Measurements from ENCODE around the gene CFAP91. TPM values are rescaled to one million over a fixed set of nuclear protein-coding genes. Genes with fewer than 3 reads are reported as not detected.

The CFAP91 gene
- total and polyA plus RNA-seq, 9 of the 15 experiments (the other 6 are each of a cell fraction or from before 2014, with no cell fraction given) = not detected

DNA sequence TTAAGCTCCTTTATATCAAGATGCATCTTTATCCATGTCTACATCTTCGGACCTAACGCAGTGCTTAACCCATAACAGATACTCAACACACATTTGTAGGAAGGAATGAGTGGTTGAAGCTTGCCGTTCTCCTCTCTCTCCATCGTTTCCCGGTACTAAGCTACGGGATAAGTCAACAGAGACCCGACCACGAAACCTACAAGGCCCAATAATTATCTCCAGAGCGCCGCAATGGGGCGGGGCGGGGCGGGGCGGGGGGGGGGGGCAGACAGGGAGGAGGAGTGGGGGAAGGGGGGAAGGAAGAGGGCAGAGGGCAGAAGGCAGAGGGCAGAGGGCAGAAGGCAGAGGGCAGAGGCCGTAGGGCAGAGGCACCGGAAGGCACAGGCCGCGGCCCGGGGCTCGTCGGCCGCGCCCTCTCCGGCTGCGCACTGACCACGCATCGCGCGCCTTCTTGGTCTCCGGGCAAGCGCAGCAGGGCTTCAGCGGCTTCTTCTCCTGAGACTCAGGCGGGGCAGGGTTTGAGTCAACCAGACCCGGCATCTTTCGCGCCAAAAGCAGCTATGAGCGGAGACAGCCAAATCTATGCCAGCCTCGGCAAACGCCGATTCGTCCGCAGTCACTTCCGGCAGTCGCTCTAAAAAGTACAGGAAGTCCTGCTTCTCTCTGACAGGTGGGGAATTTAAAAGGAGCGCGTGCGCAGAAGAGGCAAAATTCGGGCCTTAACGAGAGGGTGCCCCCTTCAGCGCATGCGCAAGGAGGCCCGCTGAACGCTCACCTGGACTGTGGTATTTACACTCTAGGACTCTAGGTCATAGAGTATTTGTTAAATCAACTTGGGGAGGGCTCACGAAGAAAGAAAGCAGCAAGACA lies 25.8 kb upstream of the CFAP91 start, which contains the start of gene COX17:
Gene COX17, minus strand, starts transcription at position 636 of the 870 bp plus-strand sequence. Its CDS starts 96 bp downstream, at position 540.
- in situ Hi-C loops (cut with MboI) (loop anchor here (25.0 kb wide), 2 partner anchors 540 to 790 kb away; partner anchors contain the start of gene TEX55), intact Hi-C loops (cut with micrococcal nuclease) (loop anchor here (1.0 to 5.0 kb wide), 4 partner anchors 40 to 175 kb away; partner anchors contain the start of gene CD80)
- no peaks in the 10 kb centered on the region for H3K9me3 ChIP-seq (replicated peaks; ENCODE audit: control insufficient read depth, insufficient read depth, low read depth, low read length)
- WGBS (ENCODE audit: insufficient coverage, low coverage, missing lambda C conversion rate) = 5% methylated on average over 21 of the region's 54 CpGs
- DNase-seq (ENCODE audit: extremely low read depth in 1 of 4, low spot score in 3 of 4) = peak; percentile 93 to 94 (median 94)
- CTCF ChIA-PET (ENCODE audit: low intra/inter-chr PET ratio) = no interaction called here
- peak within 1 kb of the TSS; percentile 81 for H3K4me2 ChIP-seq (ENCODE audit: insufficient read depth, low read length)
- BruUV-seq (replicated peaks) = no TSS peak
- H3K79me2 ChIP-seq (ENCODE audit: control insufficient read depth, insufficient read depth, low read length) = peaks cover 17% of the 10 kb centered on the region
- peak within 1 kb of the TSS; percentile 94 for H3K27ac ChIP-seq (ENCODE audit: extremely low read depth, low read depth, low read length)
- no peaks in the 10 kb centered on the region for H3K9me1 ChIP-seq (ENCODE audit: control insufficient read depth, insufficient read depth, low read length)
- FAIRE-seq = peak; percentile 97
- H3K27me3 ChIP-seq (ENCODE audit: control insufficient read depth in 2 of 2, insufficient read depth in 2 of 2, low read length in 2 of 2) = no peaks in the 10 kb centered on the region
- POLR2A ChIA-PET = interaction anchor here (1.1 to 1.6 kb wide), 2 partner anchors 15 to 19 kb away, joined by 3 read pairs; no protein-coding TSS in a partner anchor
- no peaks in the 10 kb centered on the region for H4K20me1 ChIP-seq (replicated peaks; ENCODE audit: control insufficient read depth, insufficient read depth, low read length)
- peak; percentile 91 for ATAC-seq
- peaks cover 0 to 11% of the 10 kb centered on the region in 2 experiments; a peak in 3 of 5 replicates for H3K4me1 ChIP-seq (replicated peaks in 1 of 2; ENCODE audit: control insufficient read depth in 2 of 2, insufficient read depth in 2 of 2, low read length in 2 of 2)
- H3K9ac ChIP-seq (ENCODE audit: insufficient read depth in 1 of 2, low read depth in 2 of 2, low read length in 2 of 2) = peak within 1 kb of the TSS; percentile 82 to 93
- H3K4me3 ChIP-seq = peak within 1 kb of the TSS; percentile 58
- peak within 1 kb of the TSS; percentile 89 for H2AFZ ChIP-seq (ENCODE audit: low read depth, low read length)
- H3K36me3 ChIP-seq (ENCODE audit: control insufficient read depth, insufficient read depth, low read length) = peaks cover 23% of the 10 kb centered on the region; the same call in 2 of the 3 replicates
- TF ChIP-seq TRIM24 (IDR thresholded peaks at IDR 0.05) (peak in 1 of 2 experiments; percentile 60; a peak in 1 of 4 replicates), PYGO2 (tag; IDR thresholded peaks at IDR 0.05) (no peak), POLR2AphosphoS5 (IDR thresholded peaks at IDR 0.05; ENCODE audit: control insufficient read depth, insufficient read depth, low read depth, low read length) (peak; percentile 43; the same call in 1 of the 2 replicates), HNRNPL (IDR thresholded peaks at IDR 0.05; ENCODE audit: low read depth, low read length) (0 out of 2 replicates have a peak, but pooled peaks have one; percentile 26), MEIS2 (IDR thresholded peaks at IDR 0.05; ENCODE audit: partially characterized antibody) (peak; percentile 94), EP400 (IDR thresholded peaks at IDR 0.05) (peak; percentile 95), ATF7 (IDR thresholded peaks at IDR 0.05) (peak; percentile 53), KLF16 (IDR thresholded peaks at IDR 0.05) (no peak), PML (IDR thresholded peaks at IDR 0.05; ENCODE audit: low read length) (peak; percentile 40; the same call in 1 of the 2 replicates)
- TF ChIP-seq, protein P1, sequence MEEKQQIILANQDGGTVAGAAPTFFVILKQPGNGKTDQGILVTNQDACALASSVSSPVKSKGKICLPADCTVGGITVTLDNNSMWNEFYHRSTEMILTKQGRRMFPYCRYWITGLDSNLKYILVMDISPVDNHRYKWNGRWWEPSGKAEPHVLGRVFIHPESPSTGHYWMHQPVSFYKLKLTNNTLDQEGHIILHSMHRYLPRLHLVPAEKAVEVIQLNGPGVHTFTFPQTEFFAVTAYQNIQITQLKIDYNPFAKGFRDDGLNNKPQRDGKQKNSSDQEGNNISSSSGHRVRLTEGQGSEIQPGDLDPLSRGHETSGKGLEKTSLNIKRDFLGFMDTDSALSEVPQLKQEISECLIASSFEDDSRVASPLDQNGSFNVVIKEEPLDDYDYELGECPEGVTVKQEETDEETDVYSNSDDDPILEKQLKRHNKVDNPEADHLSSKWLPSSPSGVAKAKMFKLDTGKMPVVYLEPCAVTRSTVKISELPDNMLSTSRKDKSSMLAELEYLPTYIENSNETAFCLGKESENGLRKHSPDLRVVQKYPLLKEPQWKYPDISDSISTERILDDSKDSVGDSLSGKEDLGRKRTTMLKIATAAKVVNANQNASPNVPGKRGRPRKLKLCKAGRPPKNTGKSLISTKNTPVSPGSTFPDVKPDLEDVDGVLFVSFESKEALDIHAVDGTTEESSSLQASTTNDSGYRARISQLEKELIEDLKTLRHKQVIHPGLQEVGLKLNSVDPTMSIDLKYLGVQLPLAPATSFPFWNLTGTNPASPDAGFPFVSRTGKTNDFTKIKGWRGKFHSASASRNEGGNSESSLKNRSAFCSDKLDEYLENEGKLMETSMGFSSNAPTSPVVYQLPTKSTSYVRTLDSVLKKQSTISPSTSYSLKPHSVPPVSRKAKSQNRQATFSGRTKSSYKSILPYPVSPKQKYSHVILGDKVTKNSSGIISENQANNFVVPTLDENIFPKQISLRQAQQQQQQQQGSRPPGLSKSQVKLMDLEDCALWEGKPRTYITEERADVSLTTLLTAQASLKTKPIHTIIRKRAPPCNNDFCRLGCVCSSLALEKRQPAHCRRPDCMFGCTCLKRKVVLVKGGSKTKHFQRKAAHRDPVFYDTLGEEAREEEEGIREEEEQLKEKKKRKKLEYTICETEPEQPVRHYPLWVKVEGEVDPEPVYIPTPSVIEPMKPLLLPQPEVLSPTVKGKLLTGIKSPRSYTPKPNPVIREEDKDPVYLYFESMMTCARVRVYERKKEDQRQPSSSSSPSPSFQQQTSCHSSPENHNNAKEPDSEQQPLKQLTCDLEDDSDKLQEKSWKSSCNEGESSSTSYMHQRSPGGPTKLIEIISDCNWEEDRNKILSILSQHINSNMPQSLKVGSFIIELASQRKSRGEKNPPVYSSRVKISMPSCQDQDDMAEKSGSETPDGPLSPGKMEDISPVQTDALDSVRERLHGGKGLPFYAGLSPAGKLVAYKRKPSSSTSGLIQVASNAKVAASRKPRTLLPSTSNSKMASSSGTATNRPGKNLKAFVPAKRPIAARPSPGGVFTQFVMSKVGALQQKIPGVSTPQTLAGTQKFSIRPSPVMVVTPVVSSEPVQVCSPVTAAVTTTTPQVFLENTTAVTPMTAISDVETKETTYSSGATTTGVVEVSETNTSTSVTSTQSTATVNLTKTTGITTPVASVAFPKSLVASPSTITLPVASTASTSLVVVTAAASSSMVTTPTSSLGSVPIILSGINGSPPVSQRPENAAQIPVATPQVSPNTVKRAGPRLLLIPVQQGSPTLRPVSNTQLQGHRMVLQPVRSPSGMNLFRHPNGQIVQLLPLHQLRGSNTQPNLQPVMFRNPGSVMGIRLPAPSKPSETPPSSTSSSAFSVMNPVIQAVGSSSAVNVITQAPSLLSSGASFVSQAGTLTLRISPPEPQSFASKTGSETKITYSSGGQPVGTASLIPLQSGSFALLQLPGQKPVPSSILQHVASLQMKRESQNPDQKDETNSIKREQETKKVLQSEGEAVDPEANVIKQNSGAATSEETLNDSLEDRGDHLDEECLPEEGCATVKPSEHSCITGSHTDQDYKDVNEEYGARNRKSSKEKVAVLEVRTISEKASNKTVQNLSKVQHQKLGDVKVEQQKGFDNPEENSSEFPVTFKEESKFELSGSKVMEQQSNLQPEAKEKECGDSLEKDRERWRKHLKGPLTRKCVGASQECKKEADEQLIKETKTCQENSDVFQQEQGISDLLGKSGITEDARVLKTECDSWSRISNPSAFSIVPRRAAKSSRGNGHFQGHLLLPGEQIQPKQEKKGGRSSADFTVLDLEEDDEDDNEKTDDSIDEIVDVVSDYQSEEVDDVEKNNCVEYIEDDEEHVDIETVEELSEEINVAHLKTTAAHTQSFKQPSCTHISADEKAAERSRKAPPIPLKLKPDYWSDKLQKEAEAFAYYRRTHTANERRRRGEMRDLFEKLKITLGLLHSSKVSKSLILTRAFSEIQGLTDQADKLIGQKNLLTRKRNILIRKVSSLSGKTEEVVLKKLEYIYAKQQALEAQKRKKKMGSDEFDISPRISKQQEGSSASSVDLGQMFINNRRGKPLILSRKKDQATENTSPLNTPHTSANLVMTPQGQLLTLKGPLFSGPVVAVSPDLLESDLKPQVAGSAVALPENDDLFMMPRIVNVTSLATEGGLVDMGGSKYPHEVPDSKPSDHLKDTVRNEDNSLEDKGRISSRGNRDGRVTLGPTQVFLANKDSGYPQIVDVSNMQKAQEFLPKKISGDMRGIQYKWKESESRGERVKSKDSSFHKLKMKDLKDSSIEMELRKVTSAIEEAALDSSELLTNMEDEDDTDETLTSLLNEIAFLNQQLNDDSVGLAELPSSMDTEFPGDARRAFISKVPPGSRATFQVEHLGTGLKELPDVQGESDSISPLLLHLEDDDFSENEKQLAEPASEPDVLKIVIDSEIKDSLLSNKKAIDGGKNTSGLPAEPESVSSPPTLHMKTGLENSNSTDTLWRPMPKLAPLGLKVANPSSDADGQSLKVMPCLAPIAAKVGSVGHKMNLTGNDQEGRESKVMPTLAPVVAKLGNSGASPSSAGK (IDR thresholded peaks at IDR 0.05) = peak; percentile 38; the same call in 1 of the 2 replicates
